Adrenal gland (tissue), 19 donors: ENCODE data around the gene ICE1. TPM values are rescaled to one million over a fixed set of nuclear protein-coding genes. Genes with fewer than 3 reads are reported as not detected.

ENCODE experiments used
- DNase-seq, 7 donors: peaks; one replicate each; pipeline ENCODE4 v3.0.0-alpha.2; 2019 to 2020
- H3K27ac ChIP-seq, 5 donors: fragments of 200-600 bp; sonication (generic) in 4 of 5; 1 replicate in 3 of 5; 2 replicates in 2 of 5; pipeline versions ENCODE4 v1.5.1 to v1.8.0; 2016 to 2020; ENCODE audit warnings: mild to moderate bottlenecking in 1 of 5
- H3K27me3 ChIP-seq: fragments of 200-600 bp; 2 replicates; pipeline ENCODE4 v1.8.0; 2021
- H3K36me3 ChIP-seq, 2 donors: fragments of 200-600 bp; replicated peaks in 1 of 2; 1 replicate in 1 of 2; 2 replicates in 1 of 2; pipeline versions ENCODE4 v1.5.1 to v1.8.0; 2018 to 2022
- H3K4me1 ChIP-seq, 2 donors: fragments of 200-600 bp; replicated peaks in 1 of 2; 1 replicate in 1 of 2; 2 replicates in 1 of 2; pipeline versions ENCODE4 v1.5.1 to v1.8.0; 2018 to 2021
- H3K4me3 ChIP-seq, 4 donors: fragments of 200-600 bp; sonication (generic) in 3 of 4; one replicate each; pipeline ENCODE4 v1.5.1; 2016 to 2018
- H3K9me3 ChIP-seq, 3 donors: fragments of 200-600 bp; sonication (generic) in 1 of 3; replicated peaks in 1 of 3; 1 replicate in 2 of 3; 2 replicates in 1 of 3; pipeline versions ENCODE4 v1.5.1 to v1.8.0; 2016 to 2021
- POLR2A ChIP-seq, 2 donors: fragments of 450-650 bp; IDR thresholded peaks; one replicate each; pipeline ENCODE4 v1.6.1; 2017; ENCODE audit warnings: antibody characterized with exemption in 2 of 2, mild to moderate bottlenecking in 2 of 2, moderate library complexity in 1 of 2
- WGBS, 4 donors: extraction: QIAGEN DNeasy Blood & Tissue Kit in 2 of 4; methylation state at CpG; one replicate each; pipeline versions ENCODE4 v1.1.5 to v1.1.7; 2013 to 2017; 5-methylcytosine and 5-hydroxymethylcytosine counted together
- intact Hi-C, 2 donors: fragments of 100-400 bp; cut with DNase I; formaldehyde crosslinking; loops; one replicate each; pipeline versions ENCODE4 v1.14.1 to v1.15.0; 2022 to 2023
- long read RNA-seq, 10 donors: library from polyadenylated mRNA in 3 of 10; unstranded in 2 of 10; stranded (forward) in 1 of 10; transcript quantifications; one replicate each; pipeline ENCODE4 v2.0.0 and lab custom pipeline, GENCODE V29; 2021 to 2026
- polyA plus RNA-seq, 3 donors: library from polyadenylated mRNA; stranded (reverse); fragments of 200-250 nt in 2 of 3; fragments of 350-450 nt in 1 of 3; fragmentation: Illumina TruSeq in 1 of 3; extraction: RNeasy Lipid Tissue Mini Kit (QIAGEN cat#74804) in 1 of 3; gene quantifications; one replicate each; pipeline ENCODE4 v1.2.3, GENCODE V29; 2013 to 2014
- total RNA-seq, 9 donors: library from RNA; depleted of rRNA in 4 of 9; stranded (reverse); fragments of >200 nt in 4 of 9; fragments of 120-200 nt in 1 of 9; fragmentation: NEBNext Ultra II Directional in 1 of 9; extraction: Animal tissue kit (Norgen Biotek cat#: 25700) in 1 of 9; gene quantifications; one replicate each; pipeline versions ENCODE4 v1.1.0 to v1.2.4, GENCODE V29; 2013 to 2023
- TF ChIP-seq, protein P1 (sequence below), 6 experiments: fragments of 450-650 bp in 4 of 6; fragments of 200-600 bp in 2 of 6; sonication (generic) in 1 of 6; IDR thresholded peaks; 1 replicate in 5 of 6; 2 replicates in 1 of 6; pipeline versions ENCODE4 v1.5.1 to v1.8.0; 2016 to 2021; ENCODE audit warnings: antibody characterized with exemption in 6 of 6, mild to moderate bottlenecking in 2 of 6, moderate library complexity in 1 of 6
- donor health status: healthy with polysubstance abuse.
- donor health status: Bipolar disorder and iron deficiency.
- donor health status: DM: yes; HTN: yes; CAD: no.
- donor health status: DM: no; HTN: no; CAD: no.
- donor health status: DM: no; HTN: no; CAD: no.
- donor health status: DM: yes; HTN: yes; CAD: no.

The ICE1 gene, protein sequence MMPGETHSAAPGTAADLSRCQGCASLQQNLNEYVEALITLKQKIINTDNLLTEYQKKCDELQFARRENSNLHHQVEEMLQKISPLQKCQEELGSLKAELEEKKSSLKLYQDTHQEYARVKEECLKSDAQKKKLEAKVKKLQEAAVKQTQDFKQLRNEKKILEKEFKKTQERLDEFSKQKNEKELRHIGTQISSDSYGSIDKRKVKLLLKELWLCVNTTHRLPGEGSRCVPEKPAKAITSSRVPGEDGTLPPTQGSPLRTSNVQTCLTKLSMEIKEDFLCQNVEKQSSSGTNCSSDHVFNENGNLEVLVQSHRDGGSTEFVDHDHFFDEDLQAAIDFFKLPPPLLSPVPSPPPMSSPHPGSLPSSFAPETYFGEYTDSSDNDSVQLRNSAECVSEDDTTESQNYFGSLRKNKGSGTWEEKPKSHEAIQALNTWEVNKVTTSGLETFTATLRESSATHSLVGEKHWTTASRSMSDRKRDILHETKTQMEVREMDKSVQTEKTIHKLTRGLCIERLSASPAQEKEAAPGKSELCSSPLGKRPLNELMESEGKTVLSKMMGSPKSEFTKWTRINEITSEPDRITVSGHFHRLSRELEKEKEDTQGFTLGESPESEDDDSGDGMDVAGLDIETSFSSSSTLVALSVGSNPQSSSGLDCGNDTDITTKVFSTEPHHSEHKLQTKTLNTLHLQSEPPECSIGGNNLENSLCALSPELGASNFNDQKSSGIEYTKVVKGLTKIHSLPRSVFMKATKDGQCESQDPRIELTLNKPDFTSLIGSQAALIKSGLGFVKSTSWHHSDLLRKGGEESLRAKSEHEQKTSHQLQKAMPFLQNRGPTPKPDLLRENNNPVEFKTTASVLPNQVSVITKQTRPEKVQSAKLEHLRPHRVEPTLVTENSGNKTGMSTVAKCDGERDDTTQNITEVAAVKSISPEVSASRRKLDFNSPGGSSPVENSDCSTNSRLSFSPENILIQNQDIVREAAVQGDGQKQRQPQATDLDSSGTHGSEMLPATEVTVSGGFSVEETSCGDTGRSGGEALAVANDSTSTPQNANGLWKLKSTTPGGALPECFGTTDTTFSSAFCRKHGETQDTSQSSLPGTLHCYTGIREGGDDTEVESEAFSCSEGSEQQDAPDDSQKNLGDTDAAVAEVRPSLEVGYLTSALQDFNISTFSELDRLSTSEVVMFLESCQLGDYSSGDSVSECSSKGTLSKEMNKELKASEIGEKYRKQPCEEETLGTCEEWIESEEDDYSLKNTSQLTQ (N-terminal part only)
- total RNA-seq (10 to 100 TPM; 15.4 to 33.7 (median 22.0) TPM), polyA plus RNA-seq (10 to 100 TPM in 1 of 3 donors, 1 to 10 TPM in 2; 6.0 to 31.4 (median 8.0) TPM)
- long read RNA-seq, donor 1, partial matches to known transcripts, result 7 of 8 reads
- long read RNA-seq, donor 1, other reads (novel, unspliced or antisense), result 0 of 8 reads
- long read RNA-seq, donor 2, partial matches to known transcripts, result 0 of 1 reads
- long read RNA-seq, donor 2, other reads (novel, unspliced or antisense), result 0 of 1 reads
- long read RNA-seq, donor 3, partial matches to known transcripts, result 0 of 1 reads
- long read RNA-seq, donor 3, other reads (novel, unspliced or antisense), result 0 of 1 reads
- long read RNA-seq, donor 4, partial matches to known transcripts, result 2 of 2 reads
- long read RNA-seq, donor 4, other reads (novel, unspliced or antisense), result 0 of 2 reads
- long read RNA-seq, donor 5, transcript ICE1-202 (3 exons, 1,074 nt), result major isoform, 5 of 8 reads
- long read RNA-seq, donor 5, partial matches to known transcripts, result 2 of 8 reads
- long read RNA-seq, donor 5, other reads (novel, unspliced or antisense), result 1 of 8 reads
- long read RNA-seq, donor 6, partial matches to known transcripts, result 0 of 4 reads
- long read RNA-seq, donor 6, other reads (novel, unspliced or antisense), result 4 of 4 reads
- long read RNA-seq, donor 7, result 0 reads
- long read RNA-seq, donor 8, partial matches to known transcripts, result 0 of 11 reads
- long read RNA-seq, donor 8, other reads (novel, unspliced or antisense), result 9 of 11 reads
- long read RNA-seq, donor 9, result 0 reads
- long read RNA-seq, donor 10, partial matches to known transcripts, result 0 of 1 reads
- long read RNA-seq, donor 10, other reads (novel, unspliced or antisense), result 0 of 1 reads

DNA sequence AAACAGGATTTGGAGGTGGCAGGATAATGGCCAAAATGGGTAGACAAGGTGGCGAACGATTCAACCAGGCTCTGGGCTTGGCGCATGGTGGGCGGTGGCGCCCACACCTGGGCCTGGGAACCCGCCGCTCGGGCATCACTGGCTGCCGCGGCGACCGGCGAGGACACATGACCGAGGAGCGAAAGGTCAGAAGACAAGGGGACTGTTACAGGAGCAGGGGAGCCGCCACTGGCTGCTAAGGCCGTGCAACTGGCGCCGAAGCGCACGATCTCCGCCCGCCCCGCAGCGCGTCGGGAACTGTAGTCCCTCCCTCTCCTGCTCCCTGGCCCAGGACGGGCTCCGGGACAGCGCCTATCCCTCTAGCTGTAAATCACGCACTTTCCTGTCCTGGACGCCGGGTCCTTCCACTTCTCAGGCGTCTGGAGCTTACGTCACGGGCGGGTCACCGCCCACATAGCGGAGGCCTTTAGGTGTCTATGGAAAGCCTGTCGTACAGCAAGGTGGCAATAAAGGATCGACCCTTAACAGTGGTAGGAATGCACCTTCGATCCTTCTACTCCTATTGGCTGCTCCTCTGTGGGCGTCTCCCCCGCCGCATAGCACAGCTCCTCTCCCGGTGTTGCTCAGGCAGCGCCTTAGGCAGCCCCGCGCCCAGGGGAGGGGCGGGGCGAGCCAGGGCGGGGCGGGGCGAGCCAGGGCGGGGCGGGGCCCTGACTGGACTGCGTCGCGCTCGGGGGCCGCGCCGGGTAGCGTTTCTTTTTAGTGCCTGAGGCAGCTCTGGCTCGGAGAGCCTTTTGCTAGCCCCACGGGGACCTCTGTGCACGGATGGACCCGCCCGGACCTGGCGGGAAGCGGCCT, at the start of gene ICE1:
ICE1 (plus strand) TSS at position 717 of the 858 bp plus-strand sequence. CDS start 239 bp downstream, outside the sequence.
- Histone ChIP-seq H3K27ac (peak within 1 kb of the TSS; percentile 92 to 100 (median 97)), H3K27me3 (no peaks in the 10 kb centered on the region), H3K36me3 (no peaks in the 10 kb centered on the region), H3K4me1 (peaks cover 14 to 25% of the 10 kb centered on the region in 2 donors), H3K4me3 (peak within 1 kb of the TSS; percentile 76 to 94 (median 88)), H3K9me3 (no peaks in the 10 kb centered on the region)
- peak; percentile 98 to 99 (median 99) for DNase-seq
- intact Hi-C loops, result no loop called here
- WGBS, 4 donors, result 0 to 1% (median 0%) methylated on average over 29 to 71 of the region's 71 CpGs
- TF ChIP-seq, protein P1, sequence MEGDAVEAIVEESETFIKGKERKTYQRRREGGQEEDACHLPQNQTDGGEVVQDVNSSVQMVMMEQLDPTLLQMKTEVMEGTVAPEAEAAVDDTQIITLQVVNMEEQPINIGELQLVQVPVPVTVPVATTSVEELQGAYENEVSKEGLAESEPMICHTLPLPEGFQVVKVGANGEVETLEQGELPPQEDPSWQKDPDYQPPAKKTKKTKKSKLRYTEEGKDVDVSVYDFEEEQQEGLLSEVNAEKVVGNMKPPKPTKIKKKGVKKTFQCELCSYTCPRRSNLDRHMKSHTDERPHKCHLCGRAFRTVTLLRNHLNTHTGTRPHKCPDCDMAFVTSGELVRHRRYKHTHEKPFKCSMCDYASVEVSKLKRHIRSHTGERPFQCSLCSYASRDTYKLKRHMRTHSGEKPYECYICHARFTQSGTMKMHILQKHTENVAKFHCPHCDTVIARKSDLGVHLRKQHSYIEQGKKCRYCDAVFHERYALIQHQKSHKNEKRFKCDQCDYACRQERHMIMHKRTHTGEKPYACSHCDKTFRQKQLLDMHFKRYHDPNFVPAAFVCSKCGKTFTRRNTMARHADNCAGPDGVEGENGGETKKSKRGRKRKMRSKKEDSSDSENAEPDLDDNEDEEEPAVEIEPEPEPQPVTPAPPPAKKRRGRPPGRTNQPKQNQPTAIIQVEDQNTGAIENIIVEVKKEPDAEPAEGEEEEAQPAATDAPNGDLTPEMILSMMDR (IDR thresholded peaks at IDR 0.05), result peak in 1 of 6 experiments; percentile 3
- peak; percentile 65 to 84 for TF ChIP-seq POLR2A (IDR thresholded peaks at IDR 0.05)

DNA sequence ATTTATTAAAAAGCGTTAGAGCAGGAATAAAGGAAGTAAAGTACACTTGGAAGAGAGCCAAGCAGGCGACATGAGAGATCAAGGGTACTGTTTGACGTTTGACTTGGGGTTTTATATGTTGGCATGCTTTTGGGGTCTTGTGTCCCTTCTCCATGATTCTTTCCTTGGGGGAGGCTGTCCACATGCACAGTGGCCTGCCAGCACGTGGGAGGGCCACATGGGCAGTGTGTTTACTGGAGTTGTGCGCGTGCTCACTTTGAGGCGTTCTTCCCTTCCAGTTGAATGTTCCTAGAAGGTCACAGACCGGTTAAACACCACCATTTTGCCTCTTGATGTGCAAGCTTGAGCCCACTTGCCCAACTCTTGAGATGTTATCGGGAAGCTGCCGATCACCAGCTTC, 49.5 kb upstream of the ICE1 start:
- DNase-seq, result no peak
- WGBS, 4 donors, result 83 to 87% (median 86%) methylated on average over 10 of the region's 10 CpGs
- no peak overlapping the region for H3K27ac ChIP-seq
- no peaks in the 10 kb centered on the region for H3K36me3 ChIP-seq
- H3K4me3 ChIP-seq, result no peak overlapping the region
- H3K27me3 ChIP-seq, result no peaks in the 10 kb centered on the region
- TF ChIP-seq, protein P1 (IDR thresholded peaks at IDR 0.05), result no peak
- TF ChIP-seq POLR2A (IDR thresholded peaks at IDR 0.05), result no peak
- H3K4me1 ChIP-seq, result no peaks in the 10 kb centered on the region
- H3K9me3 ChIP-seq, result no peaks in the 10 kb centered on the region
- intact Hi-C loops, result no loop called here
